HG02759 (cell line): Measurements from ENCODE around the gene ZBTB22.
A peak's percentile ranks its signal among the peaks of the same experiment; 100 is the strongest.
"Not testable (repeated sequence)": the region's sequence is repeated elsewhere in the genome, so short reads cannot be mapped to it uniquely, and the experiment has no call there.

Experiments
- ATAC-seq: cut with Tn5 transposase; IDR thresholded peaks from one replicate; pipeline ENCODE4 v1.9.1; 2021; ENCODE audit warnings: mild to moderate bottlenecking, moderate library complexity; ENCODE audit not compliant: unreplicated experiment

Gene ZBTB22

DNA sequence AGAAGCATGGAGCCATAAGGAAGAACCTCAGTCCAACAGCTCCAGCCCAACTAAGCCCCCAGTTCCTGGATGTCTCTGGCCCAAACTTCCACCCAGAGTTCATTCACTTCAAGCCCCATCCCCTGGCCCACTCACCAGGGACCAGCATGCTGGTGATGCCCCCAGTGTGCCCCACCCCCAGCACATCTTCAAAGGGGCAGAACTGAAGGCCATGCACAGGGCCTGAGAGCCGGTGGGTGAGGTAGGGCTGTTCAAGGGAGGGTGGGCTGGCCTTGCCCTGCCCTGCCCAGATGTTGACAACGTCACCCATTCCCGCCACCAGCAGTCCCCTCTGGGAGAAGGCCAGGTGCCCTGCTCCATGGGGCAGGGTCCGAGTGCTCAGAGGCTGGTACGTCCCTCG is 37.0 kb downstream of the ZBTB22 start:
- no peak for ATAC-seq

DNA sequence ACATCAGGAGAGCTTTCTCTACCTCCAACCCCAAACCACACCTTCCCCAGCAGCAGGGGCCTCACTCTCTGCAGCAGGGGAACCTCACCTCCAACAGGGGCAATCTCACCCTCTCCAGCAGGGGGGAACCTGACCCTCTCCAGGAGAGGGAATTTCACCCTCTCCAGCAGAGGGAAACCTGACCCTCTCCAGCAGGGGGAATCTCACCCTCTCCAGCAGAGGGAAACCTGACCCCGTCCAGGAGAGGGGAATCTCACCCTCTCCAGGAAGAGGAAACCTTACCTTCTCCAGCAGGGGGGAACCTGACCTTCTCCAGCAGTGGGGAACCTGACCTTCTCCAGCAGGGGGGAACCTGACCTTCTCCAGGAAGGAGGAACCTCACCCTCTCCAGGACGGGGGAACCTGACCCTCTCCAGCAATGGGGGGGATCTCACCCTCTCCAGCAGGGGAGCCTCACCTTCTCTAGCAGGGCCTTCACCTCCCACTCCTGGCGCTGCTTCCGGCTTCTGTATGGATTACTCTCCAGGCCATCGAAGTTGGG is 37.5 kb downstream of the ZBTB22 start:
- no peak for ATAC-seq

DNA sequence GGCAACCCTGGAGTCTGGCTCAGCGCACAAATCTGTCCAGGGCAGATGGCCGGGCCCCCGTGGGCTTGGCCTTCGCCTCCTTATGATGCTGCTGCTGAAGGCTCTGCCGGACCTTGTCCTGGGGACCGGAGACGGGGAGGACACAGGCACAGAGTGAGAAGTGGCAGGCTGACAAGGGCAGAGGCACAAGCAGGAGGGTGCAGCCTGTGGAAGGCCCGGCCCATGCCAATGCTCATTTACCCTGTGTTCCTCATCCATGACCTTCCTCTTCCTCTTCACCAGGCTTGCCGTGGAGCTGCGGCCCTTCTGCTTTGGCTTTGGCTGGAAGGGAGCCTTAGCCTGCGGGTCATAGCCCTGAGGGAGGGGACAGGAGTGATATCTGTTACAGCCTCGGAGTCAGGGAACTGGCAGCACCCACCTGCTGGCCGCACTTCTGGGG is 38.3 kb downstream of the ZBTB22 start:
- ATAC-seq: no peak

DNA sequence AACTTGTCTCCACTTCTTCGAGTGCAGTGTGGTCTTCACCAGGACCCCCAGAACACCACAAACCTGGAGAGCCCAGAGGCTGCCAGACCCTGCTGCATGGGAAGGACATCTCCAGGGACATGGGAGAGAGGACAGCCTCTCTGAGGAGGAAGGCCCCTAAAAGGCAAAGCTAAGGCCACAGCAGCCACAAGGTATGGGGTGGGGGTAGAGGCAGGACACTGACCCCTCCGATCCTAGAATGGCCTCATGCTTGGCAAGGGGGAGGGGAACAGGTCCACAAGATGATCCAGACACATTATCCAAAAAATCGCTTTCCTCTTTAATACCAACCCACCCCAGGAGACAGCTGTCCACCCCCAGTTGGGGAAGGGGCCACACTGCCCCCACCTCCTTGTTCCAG is 38.7 kb downstream of the ZBTB22 start:
- no peak for ATAC-seq

DNA sequence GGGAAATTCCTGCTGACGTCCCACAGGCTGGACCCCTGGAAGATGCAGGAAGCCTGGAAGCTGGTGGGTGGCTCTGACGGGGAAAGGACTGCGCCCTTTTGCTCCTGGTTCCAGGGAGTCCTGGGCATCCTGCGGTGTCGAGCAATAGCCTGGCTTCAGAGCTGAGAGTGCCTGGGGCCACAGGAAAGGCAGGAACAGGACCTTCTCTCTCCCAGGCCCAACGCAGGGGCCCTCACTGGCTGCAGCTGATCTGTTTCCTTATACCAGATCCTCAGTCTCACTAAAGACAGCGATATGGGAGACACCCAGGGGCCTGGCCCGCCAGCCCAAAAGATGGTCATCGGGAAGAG is 39.2 kb downstream of the ZBTB22 start:
- no peak for ATAC-seq

DNA sequence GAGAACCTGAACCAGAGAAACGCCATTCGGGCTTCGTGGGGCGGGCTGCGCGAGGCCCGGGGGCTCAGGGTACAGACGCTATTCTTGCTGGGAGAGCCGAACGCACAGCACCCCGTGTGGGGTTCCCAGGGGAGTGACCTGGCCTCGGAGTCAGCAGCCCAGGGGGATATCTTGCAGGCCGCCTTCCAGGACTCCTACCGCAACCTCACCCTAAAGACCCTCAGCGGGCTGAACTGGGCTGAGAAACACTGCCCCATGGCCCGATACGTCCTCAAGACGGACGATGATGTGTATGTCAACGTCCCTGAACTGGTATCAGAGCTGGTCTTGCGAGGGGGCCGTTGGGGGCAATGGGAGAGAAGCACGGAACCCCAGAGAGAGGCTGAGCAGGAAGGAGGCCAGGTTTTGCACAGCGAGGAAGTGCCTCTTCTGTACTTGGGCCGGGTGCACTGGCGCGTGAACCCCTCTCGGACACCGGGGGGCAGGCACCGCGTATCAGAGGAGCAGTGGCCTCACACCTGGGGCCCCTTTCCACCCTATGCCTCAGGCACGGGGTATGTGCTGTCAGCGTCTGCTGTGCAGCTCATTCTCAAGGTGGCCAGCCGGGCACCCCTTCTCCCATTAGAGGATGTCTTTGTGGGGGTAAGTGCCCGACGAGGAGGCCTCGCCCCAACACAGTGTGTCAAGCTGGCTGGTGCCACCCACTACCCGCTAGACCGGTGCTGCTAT is 39.7 kb downstream of the ZBTB22 start:
- no peak for ATAC-seq

DNA sequence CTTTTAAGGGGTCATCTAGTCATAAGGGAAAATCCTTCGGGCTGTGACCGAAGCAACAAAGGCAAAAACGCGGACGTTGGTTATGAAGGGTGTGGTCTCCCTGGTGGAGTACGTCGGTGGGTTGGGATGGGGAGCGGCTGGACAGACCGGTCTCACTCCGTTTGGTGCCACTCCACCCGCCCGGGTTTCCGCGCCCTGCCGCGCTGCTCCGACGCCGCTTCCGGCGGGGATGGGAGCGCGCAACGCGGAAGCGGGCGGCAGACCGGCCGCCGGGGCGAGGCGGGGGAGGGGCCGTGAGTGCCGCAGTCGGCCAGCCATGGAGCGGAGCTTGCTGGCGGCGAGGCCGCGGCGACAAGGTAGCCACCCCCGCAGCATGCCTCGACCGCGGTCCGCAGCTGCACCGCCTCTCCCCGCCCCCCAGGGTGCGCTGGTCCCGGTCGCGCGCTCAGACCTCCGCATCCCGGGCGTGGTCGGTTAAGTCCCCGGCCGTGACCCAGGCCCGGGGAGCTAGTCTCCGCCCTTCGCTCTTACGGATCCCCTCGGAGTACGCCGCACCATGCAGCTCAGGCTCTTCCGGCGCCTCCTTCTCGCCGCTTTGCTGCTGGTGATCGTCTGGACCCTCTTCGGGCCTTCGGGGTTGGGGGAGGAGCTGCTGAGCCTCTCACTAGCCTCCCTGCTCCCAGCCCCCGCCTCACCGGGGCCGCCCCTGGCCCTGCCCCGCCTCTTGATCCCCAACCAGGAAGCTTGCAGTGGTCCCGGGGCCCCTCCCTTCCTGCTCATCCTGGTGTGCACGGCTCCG is 40.5 kb downstream of the ZBTB22 start, which contains the start of gene B3GALT4:
B3GALT4 (plus strand) TSS at position 260 of the 799 bp plus-strand sequence; CDS start at position 557, 297 bp downstream.
- peak; percentile 61 for ATAC-seq

DNA sequence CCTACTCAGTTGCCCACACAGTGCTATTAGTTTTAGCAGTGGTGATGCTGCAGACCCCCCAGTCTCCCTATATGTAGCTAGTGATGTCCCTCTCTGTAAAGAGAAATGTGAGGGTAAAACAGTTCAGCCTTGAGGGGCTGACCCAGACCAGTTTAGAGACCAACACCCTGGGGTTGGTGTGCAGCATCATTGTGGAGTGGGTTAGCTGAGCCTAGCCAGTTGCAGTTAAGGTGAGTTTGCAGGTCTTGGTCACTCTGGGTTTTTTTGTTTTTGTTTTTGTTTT is 41.0 kb downstream of the ZBTB22 start:
- no peak for ATAC-seq

DNA sequence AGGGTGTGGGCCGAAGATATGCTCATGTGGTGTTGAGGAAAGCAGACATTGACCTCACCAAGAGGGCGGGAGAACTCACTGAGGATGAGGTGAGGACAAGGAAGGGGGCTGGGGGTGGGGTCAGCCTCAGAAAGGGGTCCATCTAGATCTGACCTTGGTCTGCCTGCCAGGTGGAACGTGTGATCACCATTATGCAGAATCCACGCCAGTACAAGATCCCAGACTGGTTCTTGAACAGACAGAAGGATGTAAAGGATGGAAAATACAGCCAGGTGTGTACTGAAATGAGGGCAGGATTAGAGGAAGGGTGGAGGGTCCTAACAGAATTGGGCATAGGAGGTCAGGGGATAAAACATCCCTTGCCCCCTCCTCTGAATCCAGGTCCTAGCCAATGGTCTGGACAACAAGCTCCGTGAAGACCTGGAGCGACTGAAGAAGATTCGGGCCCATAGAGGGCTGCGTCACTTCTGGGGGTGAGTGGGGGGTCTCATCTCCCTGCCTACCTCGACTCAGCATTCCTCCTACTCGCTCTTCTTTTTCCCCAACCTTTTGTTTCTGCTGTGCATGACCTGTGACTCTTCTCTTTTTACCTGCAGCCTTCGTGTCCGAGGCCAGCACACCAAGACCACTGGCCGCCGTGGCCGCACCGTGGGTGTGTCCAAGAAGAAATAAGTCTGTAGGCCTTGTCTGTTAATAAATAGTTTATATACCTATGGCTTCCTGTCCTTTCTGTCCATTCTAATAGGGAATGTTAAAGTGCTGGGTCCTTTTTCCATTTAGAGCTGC is 41.6 kb downstream of the ZBTB22 start:
- not testable (repeated sequence) for ATAC-seq

DNA sequence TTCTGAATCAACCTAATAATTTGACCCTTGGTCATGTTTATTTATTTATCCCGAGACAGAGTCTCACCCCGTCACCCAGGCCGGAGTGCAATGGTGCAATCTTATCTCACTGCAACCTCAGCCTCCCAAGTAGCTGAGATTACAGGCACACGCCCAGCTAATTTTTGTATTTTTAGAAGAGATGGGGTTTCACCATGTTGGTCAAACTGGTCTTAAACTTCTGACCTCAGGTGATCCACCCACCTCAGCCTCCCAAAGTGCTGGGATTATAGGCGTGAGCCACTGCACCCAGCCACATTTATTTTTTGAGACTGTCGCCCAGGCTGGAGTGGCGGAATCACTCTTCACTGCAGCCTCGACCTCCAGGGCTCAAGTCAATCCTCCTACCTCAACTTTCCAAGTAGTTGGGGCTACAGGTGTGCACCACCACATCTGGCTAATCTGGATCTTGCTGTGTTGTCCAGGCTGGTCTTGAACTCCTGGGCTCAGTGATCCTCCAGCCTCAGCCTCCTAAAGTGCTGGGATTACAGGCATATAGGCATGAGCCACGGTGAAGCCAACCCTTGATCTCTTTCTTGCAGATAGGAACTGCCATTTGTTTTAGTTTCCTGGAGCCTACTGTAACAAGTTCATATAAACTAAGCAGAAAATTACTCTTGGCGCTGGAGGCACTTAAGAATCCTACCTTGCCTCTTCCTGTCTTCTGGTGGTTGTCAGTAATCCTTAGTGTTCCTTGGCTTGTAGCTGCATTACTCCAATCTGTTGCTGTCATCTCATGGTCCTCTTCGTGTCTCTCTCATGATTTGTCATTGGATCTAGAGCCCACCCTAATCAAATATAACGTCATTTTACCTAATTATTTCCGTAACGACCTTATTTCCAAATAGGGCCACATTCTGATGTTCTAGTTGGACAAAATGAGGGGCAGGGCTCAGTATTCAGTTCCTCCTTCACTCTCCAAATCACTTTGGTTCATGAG is 43.3 kb downstream of the ZBTB22 start:
- no peak for ATAC-seq

DNA sequence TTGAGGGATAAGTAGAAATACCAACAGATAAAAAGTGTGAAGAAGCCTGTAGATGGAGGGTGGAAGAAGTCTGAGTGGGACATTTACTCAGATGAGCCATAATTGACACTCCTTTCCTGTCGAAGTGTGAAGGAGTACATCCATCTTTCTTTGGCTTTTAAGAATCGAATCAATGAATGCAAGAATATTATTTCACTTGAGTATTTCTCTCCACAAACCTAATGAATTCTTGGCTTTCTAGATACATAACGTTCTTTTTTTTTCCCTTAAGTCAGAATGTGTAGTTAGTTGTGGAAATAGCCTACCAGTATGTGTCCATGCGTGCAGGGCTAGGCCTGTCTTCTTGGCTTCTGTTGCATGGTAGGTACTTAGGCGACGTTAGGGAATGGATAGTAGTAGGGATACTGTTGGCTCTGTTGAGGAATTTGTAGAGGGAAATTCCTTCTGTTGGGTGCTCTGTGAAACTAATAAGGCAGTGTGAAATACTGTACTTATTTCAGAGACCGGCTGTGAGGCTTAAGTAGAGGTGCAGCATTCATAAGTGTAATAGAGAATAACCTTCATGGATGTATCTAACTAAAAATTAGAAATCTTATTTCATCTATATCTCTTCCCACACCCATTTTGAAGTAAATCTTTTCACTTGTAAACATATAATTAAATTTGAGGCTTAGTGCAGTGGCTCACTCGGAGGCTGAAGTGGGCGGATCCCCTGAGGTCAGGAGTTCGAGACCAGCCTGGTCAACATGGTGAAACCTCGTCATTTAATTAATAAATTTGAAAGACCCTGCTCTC is 44.2 kb downstream of the ZBTB22 start:
- ATAC-seq: no peak

DNA sequence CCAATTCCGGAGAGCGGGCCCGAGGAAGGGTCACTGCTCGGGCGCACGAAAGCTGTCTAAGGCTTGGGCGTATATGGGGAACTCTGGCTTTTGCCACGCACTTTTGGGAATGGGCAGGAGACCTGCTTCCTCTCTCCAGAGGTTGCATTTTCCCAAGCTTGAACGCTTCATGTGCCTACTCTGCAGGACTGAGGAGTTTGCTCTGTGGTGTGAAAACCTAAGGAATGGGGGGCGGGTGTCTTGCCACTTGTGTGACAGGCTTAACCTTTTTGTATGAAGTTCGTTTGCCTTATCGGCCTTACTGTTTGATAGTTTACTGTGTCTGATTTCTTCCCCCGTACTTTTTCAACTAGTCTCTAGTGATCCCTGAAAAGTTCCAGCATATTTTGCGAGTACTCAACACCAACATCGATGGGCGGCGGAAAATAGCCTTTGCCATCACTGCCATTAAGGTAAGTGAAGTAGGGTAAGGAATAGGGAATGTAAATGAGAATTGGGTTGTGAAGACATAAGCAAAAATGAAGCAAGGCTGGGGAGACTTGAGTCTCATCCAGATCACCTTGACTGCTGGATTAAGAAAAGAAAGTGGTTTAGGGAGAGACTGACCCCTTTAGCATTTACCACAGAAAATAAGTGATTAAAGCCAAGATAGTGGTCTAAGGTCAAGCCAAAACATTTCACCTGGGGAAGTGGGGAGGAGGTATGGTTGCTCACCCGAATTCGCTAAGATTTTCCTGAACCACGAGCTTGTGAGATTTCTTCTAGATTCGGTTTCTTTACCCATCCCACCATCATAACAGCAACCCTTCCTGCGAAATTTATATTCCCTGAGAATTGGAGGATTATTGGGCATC is 45.0 kb downstream of the ZBTB22 start:
- no peak for ATAC-seq

DNA sequence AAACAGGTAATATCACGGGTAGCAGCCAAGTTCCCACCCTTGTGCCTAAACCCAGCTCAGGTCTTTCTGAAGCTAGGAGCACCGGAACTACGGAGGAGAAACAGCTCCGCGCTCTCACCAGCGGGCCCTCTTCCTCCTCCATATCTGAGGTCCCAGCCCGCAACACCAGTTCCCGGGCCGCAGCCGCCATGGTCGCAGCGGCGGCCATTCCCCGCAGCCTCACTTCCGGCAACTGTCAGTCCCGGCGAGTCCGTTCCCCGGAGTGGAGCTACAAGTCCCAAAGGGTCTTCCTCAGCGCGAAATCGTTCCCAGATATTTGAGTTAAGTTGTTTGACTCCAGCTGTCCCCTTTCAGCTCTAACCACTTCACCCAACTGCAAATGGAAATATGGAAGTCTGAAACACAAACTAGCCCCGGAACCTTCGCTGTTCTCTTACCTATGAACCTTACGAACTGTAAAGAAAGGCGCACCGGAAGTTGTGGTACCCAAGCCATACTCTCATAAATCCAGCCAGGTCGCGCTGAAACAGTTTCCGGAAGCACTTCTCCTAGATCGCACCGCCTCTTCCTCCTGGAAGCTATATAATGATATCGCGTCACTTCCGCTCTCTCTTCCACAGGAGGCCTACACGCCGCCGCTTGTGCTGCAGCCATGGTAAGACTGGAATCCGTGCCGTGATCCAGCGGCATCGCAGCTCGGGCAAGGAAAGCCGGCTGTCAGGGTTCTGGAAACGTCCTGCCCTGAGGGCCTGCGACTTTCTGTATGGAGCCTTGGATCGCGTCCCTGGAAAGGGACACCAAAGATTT is 45.9 kb downstream of the ZBTB22 start, which contains the start of the genes RPS18 and VPS52:
RPS18 (plus strand) TSS at position 608 of the 807 bp plus-strand sequence; CDS start at position 653, 45 bp downstream.
VPS52 (minus strand) TSS at position 409 of the 807 bp plus-strand sequence; CDS start at position 208, 201 bp downstream.
- peak; percentile 86 for ATAC-seq

DNA sequence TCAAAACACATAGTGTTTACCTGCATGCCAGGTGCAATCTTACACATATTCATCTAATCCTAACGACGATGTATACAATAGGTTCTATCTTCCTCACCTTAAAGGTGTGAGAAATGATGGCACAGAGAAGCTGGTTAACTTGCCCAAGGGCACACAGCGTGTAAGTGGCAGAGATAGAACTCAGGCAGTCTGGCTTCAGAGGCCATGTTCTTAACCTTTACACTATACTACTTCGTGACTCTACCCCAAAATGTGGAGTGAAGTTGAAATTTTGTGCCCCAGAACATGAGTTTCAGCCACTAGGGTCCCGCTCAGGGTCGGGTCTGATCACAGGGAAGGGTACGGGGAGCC is 46.5 kb downstream of the ZBTB22 start:
- ATAC-seq: no peak
